MM.1S (cell line): ENCODE data around the gene FAM229A.

Experiments used
- DNase-seq: peaks from one replicate; pipeline ENCODE4 v3.0.0-alpha.2; 2015
- H2AFZ ChIP-seq: fragments of 300-600 bp; sonication (generic); 2 replicates; pipeline ENCODE4 v1.6.0; 2016; ENCODE audit warnings: antibody characterized with exemption, low read length
- H3F3A ChIP-seq: fragments of 300-600 bp; sonication (generic); 2 replicates; pipeline ENCODE4 v1.6.1; 2016; ENCODE audit warnings: mild to moderate bottlenecking, antibody characterized with exemption, low read length, moderate library complexity, mixed read lengths; ENCODE audit not compliant: insufficient read depth
- H3K27ac ChIP-seq: fragments of 300-600 bp; sonication (generic); 2 replicates; pipeline ENCODE4 v1.5.1; 2016; ENCODE audit warnings: mild to moderate bottlenecking, low read length
- H3K27me3 ChIP-seq: fragments of 300-600 bp; sonication (generic); replicated peaks from 2 replicates; pipeline ENCODE4 v1.6.0; 2016; ENCODE audit warnings: low read length; ENCODE audit not compliant: insufficient read depth
- H3K36me3 ChIP-seq: fragments of 300-600 bp; sonication (generic); replicated peaks from 2 replicates; pipeline ENCODE4 v1.6.1; 2016; ENCODE audit warnings: mild to moderate bottlenecking, low read length, mixed read lengths; ENCODE audit not compliant: insufficient read depth
- H3K4me1 ChIP-seq: fragments of 300-600 bp; sonication (generic); 2 replicates; pipeline ENCODE4 v1.6.1; 2016; ENCODE audit warnings: low read length, mixed read lengths
- H3K4me2 ChIP-seq: fragments of 300-600 bp; sonication (generic); 2 replicates; pipeline ENCODE4 v1.6.0; 2016; ENCODE audit warnings: low read depth, low read length
- H3K4me3 ChIP-seq: fragments of 300-600 bp; sonication (generic); 2 replicates; pipeline ENCODE4 v1.5.1; 2016; ENCODE audit warnings: low read length, mixed read lengths
- H3K79me2 ChIP-seq: fragments of 300-600 bp; sonication (generic); 2 replicates; pipeline ENCODE4 v1.6.1; 2016; ENCODE audit warnings: mixed run types, low read length, mixed read lengths
- H3K9ac ChIP-seq: fragments of 300-600 bp; sonication (generic); 2 replicates; pipeline ENCODE4 v1.6.1; 2016; ENCODE audit warnings: low read length, mixed read lengths
- H3K9me2 ChIP-seq: fragments of 300-600 bp; sonication (generic); replicated peaks from 2 replicates; pipeline ENCODE4 v1.6.1; 2016; ENCODE audit warnings: mild to moderate bottlenecking, low read length, mixed read lengths; ENCODE audit not compliant: insufficient read depth
- H3K9me3 ChIP-seq: fragments of 300-600 bp; sonication (generic); replicated peaks from 2 replicates; pipeline ENCODE4 v1.6.1; 2016; ENCODE audit warnings: mild to moderate bottlenecking, low read length, mixed read lengths; ENCODE audit not compliant: insufficient read depth
- H4K20me1 ChIP-seq: fragments of 300-600 bp; sonication (generic); 2 replicates; pipeline ENCODE4 v1.6.1; 2016; ENCODE audit warnings: mild to moderate bottlenecking, low read length, moderate library complexity, mixed read lengths; ENCODE audit not compliant: insufficient read depth
- CTCF ChIP-seq: fragments of 300-600 bp; sonication (generic); IDR thresholded peaks from 2 replicates; pipeline ENCODE4 v1.5.1; 2016; ENCODE audit warnings: antibody characterized with exemption, low read length, mixed read lengths
- EZH2 ChIP-seq: fragments of 300-600 bp; sonication (generic); optimal IDR thresholded peaks from 2 replicates; pipeline ENCODE3; 2017; ENCODE audit warnings: low read depth, mild to moderate bottlenecking, antibody characterized with exemption, low read length, mixed read lengths
- EZH2phosphoT487 ChIP-seq: fragments of 300-600 bp; sonication (generic); IDR thresholded peaks from 2 replicates; pipeline ENCODE4 v1.6.1; 2018; ENCODE audit warnings: antibody characterized with exemption, low read length

The FAM229A gene

GRCh38 chr1:32321712-32322291, 40.5 kb downstream of the FAM229A start:
- Histone ChIP-seq H3K9ac (no peak overlapping the region), H3K27me3 (no peaks in the 10 kb centered on the region), H4K20me1 (no peaks in the 10 kb centered on the region), H3K27ac (peak overlapping the region; percentile 8; the same call in 1 of the 2 replicates), H3K79me2 (peaks cover 31% of the 10 kb centered on the region), H3F3A (peaks cover 10% of the 10 kb centered on the region), H3K9me2 (no peaks in the 10 kb centered on the region), H3K4me1 (peaks cover 19% of the 10 kb centered on the region), H3K4me3 (no peak overlapping the region), H3K4me2 (no peak overlapping the region), H2AFZ (no peak overlapping the region), H3K9me3 (no peaks in the 10 kb centered on the region), H3K36me3 (no peaks in the 10 kb centered on the region)
- TF ChIP-seq EZH2phosphoT487, result no peak
- TF ChIP-seq CTCF, result no peak
- no peak for TF ChIP-seq EZH2
- no peak for DNase-seq

GRCh38 chr1:32318127-32318869, 44.0 kb downstream of the FAM229A start:
- no peak for DNase-seq
- peaks cover 54% of the 10 kb centered on the region for H3K79me2 ChIP-seq
- no peaks in the 10 kb centered on the region for H3K36me3 ChIP-seq
- H4K20me1 ChIP-seq, result 0 out of 2 replicates have a peak, but pooled peaks cover 4% of the 10 kb centered on the region
- H3F3A ChIP-seq, result 0 out of 2 replicates have a peak, but pooled peaks cover 3% of the 10 kb centered on the region
- no peaks in the 10 kb centered on the region for H3K27me3 ChIP-seq
- H2AFZ ChIP-seq, result no peak overlapping the region
- TF ChIP-seq EZH2phosphoT487, result no peak
- no peak for TF ChIP-seq EZH2
- no peak for TF ChIP-seq CTCF
- H3K27ac ChIP-seq, result no peak overlapping the region
- H3K4me2 ChIP-seq, result no peak overlapping the region
- no peak overlapping the region for H3K9ac ChIP-seq
- H3K4me1 ChIP-seq, result peaks cover 13% of the 10 kb centered on the region
- H3K9me3 ChIP-seq, result no peaks in the 10 kb centered on the region
- H3K9me2 ChIP-seq, result no peaks in the 10 kb centered on the region
- no peak overlapping the region for H3K4me3 ChIP-seq

- no peak for DNase-seq
- Histone ChIP-seq H3K9ac (no peak overlapping the region), H4K20me1 (0 out of 2 replicates have a peak, but pooled peaks cover 4% of the 10 kb centered on the region), H3K27me3 (no peaks in the 10 kb centered on the region), H3K36me3 (no peaks in the 10 kb centered on the region), H3K79me2 (peaks cover 61% of the 10 kb centered on the region), H3K9me3 (no peaks in the 10 kb centered on the region), H3K4me1 (peaks cover 8% of the 10 kb centered on the region), H3K4me3 (no peak overlapping the region), H3K27ac (no peak overlapping the region), H3K9me2 (no peaks in the 10 kb centered on the region), H3F3A (no peaks in the 10 kb centered on the region), H2AFZ (no peak overlapping the region), H3K4me2 (no peak overlapping the region)
- TF ChIP-seq EZH2phosphoT487, result no peak
- no peak for TF ChIP-seq CTCF
- TF ChIP-seq EZH2, result no peak
Measured at GRCh38 chr1:32316903-32317277, 45.4 kb downstream of the FAM229A start.
